Mesodermal cell (in vitro differentiated cells): Measurements from ENCODE around the gene TGIF1.

ENCODE experiments used
- H3K27ac ChIP-seq: 2 replicates; pipeline ENCODE4 v1.7.0; 2013; ENCODE audit warnings: mild to moderate bottlenecking, low read depth, low read length, moderate library complexity; ENCODE audit not compliant: severe bottlenecking
- H3K36me3 ChIP-seq: 2 replicates; pipeline ENCODE4 v1.7.1; 2013; ENCODE audit warnings: mild to moderate bottlenecking, low read length, moderate library complexity; ENCODE audit not compliant: control insufficient read depth, insufficient read depth
- H3K4me1 ChIP-seq: one replicate; pipeline ENCODE4 v1.7.1; 2013; ENCODE audit warnings: mild to moderate bottlenecking, low read length; ENCODE audit not compliant: insufficient read depth, control insufficient read depth, poor library complexity, severe bottlenecking
- H3K4me3 ChIP-seq: 2 replicates; pipeline ENCODE4 v1.7.0; 2013; ENCODE audit warnings: low read length, control low read depth, mild to moderate bottlenecking; ENCODE audit not compliant: insufficient read depth, poor library complexity, severe bottlenecking; ENCODE audit errors: extremely low read depth
- H3K9me3 ChIP-seq: 2 replicates; pipeline ENCODE4 v1.7.1; 2013; ENCODE audit warnings: mild to moderate bottlenecking, low read length, moderate library complexity; ENCODE audit not compliant: control insufficient read depth
- WGBS, 2 experiments: methylation state at CpG; one replicate each; pipeline ENCODE4 v1.1.5; 2013; ENCODE audit warnings: missing lambda C conversion rate in 2 of 2; ENCODE audit not compliant: insufficient coverage in 2 of 2; 5-methylcytosine and 5-hydroxymethylcytosine counted together

The TGIF1 gene

GRCh38 chr18:3449512-3450011 lies 410 bp upstream of the TGIF1 start:
- Histone ChIP-seq H3K4me3 (peak overlapping the region; percentile 95), H3K4me1 (peaks cover 9% of the 10 kb centered on the region), H3K36me3 (peaks cover 24% of the 10 kb centered on the region), H3K27ac (peak overlapping the region; percentile 100), H3K9me3 (no peaks in the 10 kb centered on the region)
- 0% methylated on average over 19 to 22 of the region's 47 CpGs for WGBS, 2 experiments

- peak overlapping the region; percentile 100 for H3K27ac ChIP-seq
- H3K4me3 ChIP-seq, result peak overlapping the region; percentile 95
- H3K9me3 ChIP-seq, result no peaks in the 10 kb centered on the region
- WGBS, 2 experiments, result 0 to 1% methylated on average over 3 to 8 of the region's 30 CpGs
- peaks cover 24% of the 10 kb centered on the region for H3K36me3 ChIP-seq
- H3K4me1 ChIP-seq, result peaks cover 16% of the 10 kb centered on the region
Observed at GRCh38 chr18:3450799-3451182, 819 bp downstream of the TGIF1 start.

- Histone ChIP-seq H3K36me3 (peaks cover 28% of the 10 kb centered on the region), H3K27ac (peak overlapping the region; percentile 95)
- 0 to 1% methylated on average over 43 to 49 of the region's 50 CpGs for WGBS, 2 experiments
Observed at GRCh38 chr18:3451183-3451988, 1.4 kb downstream of the TGIF1 start.

GRCh38 chr18:3451989-3452749 lies 2.2 kb downstream of the TGIF1 start:
- Histone ChIP-seq H3K4me3 (peak overlapping the region; percentile 95), H3K36me3 (peaks cover 36% of the 10 kb centered on the region), H3K9me3 (no peaks in the 10 kb centered on the region), H3K4me1 (peaks cover 21% of the 10 kb centered on the region), H3K27ac (peak overlapping the region; percentile 95)
- 0% methylated on average over 32 to 37 of the region's 53 CpGs for WGBS, 2 experiments

More at GRCh38 chr18:3451183-3451988, 1.4 kb downstream of the TGIF1 start:
- Histone ChIP-seq H3K9me3 (no peaks in the 10 kb centered on the region), H3K4me3 (peak overlapping the region; percentile 95), H3K4me1 (peaks cover 17% of the 10 kb centered on the region)

GRCh38 chr18:3452750-3453539 lies 3.0 kb downstream of the TGIF1 start:
- Histone ChIP-seq H3K4me1 (peaks cover 28% of the 10 kb centered on the region), H3K4me3 (peak overlapping the region; percentile 95), H3K36me3 (peaks cover 44% of the 10 kb centered on the region), H3K9me3 (no peaks in the 10 kb centered on the region), H3K27ac (peak overlapping the region; percentile 95)
- WGBS, 2 experiments, result 0 to 1% methylated on average over 13 to 14 of the region's 17 CpGs

GRCh38 chr18:3453540-3454364 lies 3.8 kb downstream of the TGIF1 start:
- peak overlapping the region; percentile 95 for H3K27ac ChIP-seq
- WGBS, 2 experiments, result 1 to 3% methylated on average over 12 to 18 of the region's 21 CpGs

GRCh38 chr18:3454365-3455089 lies 4.6 kb downstream of the TGIF1 start:
- Histone ChIP-seq H3K4me3 (peak overlapping the region; percentile 95), H3K4me1 (peaks cover 43% of the 10 kb centered on the region), H3K36me3 (peaks cover 59% of the 10 kb centered on the region), H3K27ac (peak overlapping the region; percentile 95), H3K9me3 (no peaks in the 10 kb centered on the region)
- WGBS, 2 experiments, result no CpG with 5 or more reads among the region's 4 CpGs

More at GRCh38 chr18:3453540-3454364, 3.8 kb downstream of the TGIF1 start:
- H3K4me1 ChIP-seq, result peaks cover 36% of the 10 kb centered on the region
- peak overlapping the region; percentile 95 for H3K4me3 ChIP-seq
- peaks cover 52% of the 10 kb centered on the region for H3K36me3 ChIP-seq
- H3K9me3 ChIP-seq, result no peaks in the 10 kb centered on the region

- WGBS, 2 experiments, result 0% methylated on average over 1 of the region's 3 CpGs
- Histone ChIP-seq H3K36me3 (peaks cover 62% of the 10 kb centered on the region), H3K27ac (peak overlapping the region; percentile 95), H3K4me3 (peak overlapping the region; percentile 95), H3K4me1 (peaks cover 43% of the 10 kb centered on the region), H3K9me3 (no peaks in the 10 kb centered on the region)
Observed at GRCh38 chr18:3455090-3455635, 5.2 kb downstream of the TGIF1 start.
